GM18520 (cell line): ENCODE data around the gene TMEM63A.
"Not testable (repeated sequence)": the region's sequence is repeated elsewhere in the genome, so short reads cannot be mapped to it uniquely, and the experiment has no call there.

Experiments
- ATAC-seq: cut with Tn5 transposase; IDR thresholded peaks from one replicate; pipeline ENCODE4 v1.9.1; 2021; ENCODE audit not compliant: unreplicated experiment

TMEM63A gene

GRCh38 chr1:225909477-225909876, 27.3 kb upstream of the TMEM63A start:
- no peak for ATAC-seq

GRCh38 chr1:225908773-225909172, 26.6 kb upstream of the TMEM63A start:
- ATAC-seq: no peak

- no peak for ATAC-seq
Measured at GRCh38 chr1:225908013-225908640, 25.9 kb upstream of the TMEM63A start.

DNA sequence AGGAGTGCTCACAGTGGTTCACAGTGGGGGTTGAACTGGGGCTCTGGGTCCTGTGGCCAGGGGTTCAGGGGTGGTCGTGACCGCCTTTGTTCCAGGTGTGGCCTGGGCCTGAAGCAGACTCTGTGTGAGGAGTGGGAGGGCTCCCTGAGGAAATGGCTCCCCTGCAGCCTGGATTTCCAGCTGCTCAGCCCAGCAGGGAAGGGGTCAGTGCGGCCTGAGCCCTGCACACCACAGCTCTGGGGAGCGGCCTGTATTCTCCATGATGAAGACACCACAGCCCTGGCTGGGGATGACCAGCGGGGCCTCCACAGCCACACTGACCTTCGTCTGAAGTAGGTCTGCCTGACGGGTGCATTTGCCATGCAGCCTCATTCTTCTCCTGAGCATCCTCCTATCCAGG, 25.2 kb upstream of the TMEM63A start:
- ATAC-seq: no peak

- ATAC-seq: no peak
Measured at GRCh38 chr1:225906467-225906866, 24.3 kb upstream of the TMEM63A start.

DNA sequence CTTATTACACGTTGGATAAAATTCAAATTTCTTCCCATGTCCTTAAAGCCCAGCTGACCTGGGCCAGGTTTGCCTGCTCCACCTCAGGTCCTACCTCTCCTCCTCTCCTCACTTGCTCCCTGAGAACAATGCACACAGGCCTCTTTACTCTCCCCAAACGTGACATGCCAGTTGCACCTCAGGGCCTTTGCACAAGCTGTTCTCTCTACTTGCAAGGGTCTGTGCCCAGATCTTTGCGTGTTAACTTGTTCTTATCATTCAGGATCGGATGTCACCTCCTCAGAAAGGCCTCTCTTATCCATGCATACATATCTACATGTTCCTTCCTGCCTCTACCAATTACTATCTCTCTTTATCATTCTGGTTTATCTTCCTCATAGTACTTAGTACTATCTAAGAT, 21.4 kb upstream of the TMEM63A start:
- no peak for ATAC-seq

DNA sequence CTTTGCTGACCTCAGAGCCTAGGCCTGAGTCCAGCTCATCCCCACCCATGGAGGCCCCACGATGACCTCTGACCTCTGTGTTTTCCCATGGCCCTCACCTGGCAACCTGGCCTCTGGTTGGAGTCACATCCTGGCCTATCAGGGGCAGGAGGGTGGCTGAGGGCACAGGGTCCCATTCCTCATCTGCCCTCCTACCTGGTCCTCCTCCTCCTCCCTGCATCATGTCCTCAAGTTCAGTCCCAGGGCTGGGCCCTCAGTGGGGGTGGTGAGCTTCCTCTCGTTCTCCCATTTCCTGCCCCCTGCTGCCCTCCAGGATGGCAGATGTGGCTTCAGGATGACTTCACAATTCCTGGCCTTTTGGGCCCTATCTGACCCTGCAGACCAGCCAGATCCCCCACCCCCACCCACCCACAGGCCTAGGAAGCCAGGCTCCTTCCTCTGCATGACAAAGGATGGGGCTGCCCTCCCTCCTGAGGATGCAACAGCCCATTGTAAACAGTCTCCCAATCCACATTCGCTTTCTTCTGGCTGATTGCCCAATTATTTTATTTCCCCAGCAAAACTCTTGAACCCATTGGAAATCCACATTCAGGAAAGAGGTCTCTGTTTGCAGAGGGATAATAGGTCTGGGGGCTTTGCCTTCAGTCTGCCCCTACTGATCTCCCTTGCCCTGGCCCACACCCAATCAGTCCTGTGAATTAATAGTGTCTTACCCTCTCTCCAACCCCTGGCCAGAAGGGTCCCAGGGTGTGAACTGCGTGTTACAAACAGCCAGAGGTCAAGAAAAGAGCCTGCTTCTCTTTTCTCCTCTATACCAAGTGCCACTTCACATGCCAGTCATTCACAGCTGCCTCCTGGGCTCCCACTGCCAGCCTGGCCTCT, 17.1 kb upstream of the TMEM63A start:
- no peak for ATAC-seq

DNA sequence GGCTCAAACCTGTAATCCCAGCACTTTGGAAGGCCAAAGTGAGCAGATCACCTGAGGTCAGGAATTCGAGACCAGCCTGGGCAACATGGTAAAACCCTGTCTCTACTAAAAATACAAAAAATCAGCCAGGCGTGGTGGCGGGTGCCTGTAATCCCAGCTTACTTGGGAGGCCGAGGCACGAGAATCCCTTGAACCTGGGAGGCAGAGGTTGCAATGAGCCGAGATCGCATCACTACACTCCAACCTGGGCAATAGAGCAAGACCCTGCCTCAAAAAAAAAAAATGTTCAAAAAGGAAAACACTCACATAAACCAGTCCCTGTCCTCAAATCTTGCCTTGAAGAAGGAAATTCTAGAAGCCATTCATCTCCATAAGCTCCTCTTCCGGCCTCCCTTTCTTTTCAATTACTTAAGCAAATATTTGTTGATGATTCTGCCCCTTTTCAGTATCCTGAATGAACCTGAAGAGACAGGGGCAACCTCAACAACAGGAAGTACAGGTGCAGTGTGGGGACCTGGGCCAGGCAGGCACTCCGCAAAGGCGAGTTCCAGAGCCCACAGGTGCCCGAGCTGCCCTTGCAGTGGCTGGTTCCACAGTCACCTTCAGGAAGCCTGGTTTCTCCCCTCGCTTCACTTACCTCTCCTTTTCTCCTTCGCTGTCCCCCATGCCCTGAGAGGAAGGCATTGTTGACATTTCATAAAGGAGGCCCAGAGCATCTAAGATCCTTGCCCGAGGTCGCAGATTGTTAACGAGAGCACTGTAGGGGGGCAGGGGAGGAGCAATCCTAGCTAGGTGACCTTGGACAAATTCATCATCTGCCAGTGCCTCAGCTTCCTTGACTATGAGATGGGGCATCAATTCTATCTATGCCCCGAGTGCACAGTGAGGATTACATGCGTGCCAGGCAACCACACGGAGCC, 15.7 kb upstream of the TMEM63A start:
- no peak for ATAC-seq

DNA sequence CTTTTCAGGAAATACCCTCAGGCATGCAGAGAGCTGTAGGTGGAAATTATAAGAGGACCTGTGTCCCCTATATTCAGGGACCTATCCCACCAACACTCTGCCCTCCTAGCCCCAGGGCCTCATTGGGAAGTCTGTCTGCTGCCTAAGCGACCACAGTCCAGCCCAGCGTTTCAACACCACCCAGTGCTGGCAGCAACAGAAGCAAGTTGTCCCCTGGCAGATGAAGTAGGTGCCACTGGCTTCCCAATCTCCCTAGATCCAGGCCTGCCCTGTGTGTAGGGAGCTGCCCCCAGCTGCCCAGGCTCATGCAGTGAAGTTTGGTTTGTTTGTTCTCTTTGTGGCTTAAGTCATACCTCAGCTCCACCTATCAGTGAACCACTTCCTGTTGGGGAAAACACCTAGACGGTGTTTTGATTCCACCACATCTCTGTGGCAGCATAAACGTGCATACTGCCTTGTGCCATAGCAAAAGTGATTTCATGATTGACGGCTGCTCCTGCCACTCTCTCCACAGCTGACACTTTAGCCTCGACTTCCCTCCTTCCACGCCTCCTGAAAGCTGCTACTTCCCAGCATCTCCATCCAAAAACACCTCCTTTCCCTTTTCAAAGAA, 14.9 kb upstream of the TMEM63A start:
- peak; percentile 100 for ATAC-seq

- no peak for ATAC-seq
Measured at GRCh38 chr1:225896494-225896893, 14.3 kb upstream of the TMEM63A start.

- ATAC-seq: no peak
Measured at GRCh38 chr1:225892307-225892706, 10.1 kb upstream of the TMEM63A start.

DNA sequence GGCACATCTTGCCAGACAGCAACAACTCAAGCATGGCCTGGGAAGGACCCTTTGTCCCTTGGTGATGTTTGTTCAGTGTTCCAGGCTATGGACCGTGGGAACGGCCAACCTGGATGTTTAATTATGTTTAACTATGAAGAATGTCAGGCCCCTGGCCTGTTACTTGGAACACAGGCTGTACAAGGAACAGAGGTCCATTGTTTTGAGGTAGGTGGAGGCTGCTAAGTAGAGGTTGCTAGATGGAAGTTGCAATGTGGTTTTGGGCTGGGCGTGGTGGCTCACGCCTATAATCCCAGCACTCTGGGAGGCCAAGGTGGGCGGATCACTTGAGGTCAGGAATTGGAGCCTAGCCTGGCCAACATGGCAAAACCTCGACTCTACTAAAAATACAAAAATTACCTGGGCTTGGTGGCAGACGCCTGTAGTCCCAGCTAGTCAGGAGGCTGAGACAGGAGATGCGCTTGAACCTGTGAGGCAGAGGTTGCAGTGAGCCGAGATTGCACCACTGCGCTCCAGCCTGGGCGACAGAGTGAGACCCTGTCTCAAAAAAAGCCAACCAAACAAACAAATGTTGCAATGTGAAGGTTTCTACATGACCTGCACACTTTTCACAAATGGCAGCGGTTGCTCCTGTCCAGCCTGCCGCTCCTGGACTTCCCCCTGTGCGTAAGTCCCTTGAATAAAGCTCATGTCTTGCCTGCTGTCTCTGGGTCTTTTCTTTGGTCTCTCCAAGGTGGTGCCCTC, 9.2 kb upstream of the TMEM63A start:
- ATAC-seq: no peak

DNA sequence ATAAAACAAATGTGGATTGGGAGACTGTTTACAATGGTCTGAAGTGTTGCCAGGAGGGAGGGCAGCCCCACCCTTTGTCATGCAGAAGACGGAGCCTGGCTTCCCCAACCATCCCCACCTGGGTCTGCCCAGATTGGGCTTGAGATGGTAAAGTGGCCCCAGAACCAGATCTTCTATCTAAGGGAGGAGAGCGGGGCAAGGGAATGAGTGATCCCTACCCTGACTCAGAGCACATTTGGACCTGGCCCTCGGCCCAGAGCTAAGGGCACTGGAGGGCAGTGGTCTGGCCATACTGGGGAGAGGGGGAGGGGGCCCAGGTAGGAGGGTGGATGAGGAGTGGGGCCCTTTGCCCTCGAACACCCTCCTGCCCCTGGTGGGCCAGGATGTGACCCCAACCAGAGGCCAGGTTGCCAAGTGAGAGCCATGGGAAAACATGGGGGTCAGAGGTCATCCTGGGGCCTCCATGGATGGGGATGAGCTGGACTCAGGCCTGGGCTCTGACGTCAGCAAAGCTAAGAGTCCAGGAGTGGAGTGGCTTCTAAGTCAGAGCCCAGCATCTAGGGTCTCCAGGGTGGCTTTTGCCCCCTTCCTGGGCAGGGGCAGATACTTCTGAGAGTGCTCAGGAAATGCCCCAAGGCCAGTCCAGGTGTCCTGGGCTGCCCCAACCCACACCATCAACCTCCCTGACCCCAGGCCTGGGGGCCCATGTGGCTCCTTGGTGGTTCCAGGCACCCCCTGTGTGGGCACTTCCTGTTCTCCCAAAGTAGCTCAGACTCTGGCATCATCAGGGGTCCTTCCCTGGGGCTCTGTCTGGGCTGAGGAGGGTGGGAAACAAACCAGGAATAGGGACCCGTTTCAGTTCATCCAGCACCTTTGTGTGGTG, 8.4 kb upstream of the TMEM63A start:
- ATAC-seq: no peak

DNA sequence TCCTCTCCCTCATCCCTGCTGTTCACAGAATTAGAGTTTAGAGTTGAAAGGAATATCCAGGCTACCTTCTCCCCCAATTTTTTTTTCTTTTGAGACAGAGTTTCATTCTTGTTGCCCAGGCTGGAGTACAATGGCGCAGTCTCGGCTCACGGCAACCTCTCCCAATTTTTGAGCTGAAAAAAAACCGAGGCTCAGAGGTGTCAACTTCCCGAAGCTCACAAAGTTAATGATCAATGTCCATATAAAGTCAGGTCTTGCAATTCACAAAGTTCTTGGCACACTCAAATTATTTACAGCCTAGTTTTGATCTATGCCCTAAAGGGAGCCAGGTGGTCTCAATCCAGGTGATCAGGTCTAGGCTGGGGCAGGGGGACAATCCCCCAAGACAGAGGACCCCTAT, 7.6 kb upstream of the TMEM63A start:
- ATAC-seq: no peak

DNA sequence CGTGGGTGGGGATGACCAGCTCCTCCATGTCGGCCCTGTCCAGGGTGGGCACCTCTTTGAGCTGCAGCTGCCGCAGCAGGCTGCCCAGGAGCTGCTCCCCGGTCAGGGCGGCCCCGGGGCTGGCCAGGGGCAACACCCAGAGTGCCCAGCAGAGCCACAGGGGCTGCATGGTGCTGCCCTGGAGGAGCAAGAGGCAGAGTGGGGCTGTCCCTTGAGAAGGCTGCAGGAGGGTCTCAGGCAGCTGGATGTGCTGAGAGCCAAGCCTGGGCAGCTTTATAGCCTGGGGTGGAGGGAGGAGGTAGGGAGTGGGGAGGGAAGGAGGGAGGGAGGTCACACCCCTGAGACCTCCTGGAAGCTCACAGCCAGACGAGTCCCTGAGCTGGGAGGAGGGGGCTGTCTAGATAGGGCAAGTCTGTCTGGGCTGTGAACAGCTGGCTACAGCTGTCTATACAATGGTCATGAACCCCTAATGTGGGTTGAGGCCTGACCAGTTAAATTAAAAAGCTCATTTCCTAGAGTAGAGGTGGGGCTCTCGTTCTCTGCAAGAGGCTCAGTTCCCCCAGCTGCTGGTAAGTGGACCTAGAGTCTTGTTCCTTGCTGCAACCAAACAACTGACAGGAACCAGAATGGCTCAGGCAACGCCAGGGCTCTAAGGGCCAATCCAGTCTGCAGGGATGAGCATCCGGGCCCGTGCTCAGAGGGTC, 6.9 kb upstream of the TMEM63A start, which contains the start of gene LEFTY1:
LEFTY1 (minus strand) TSS at position 249 of the 704 bp plus-strand sequence; CDS start at position 169, 80 bp downstream.
- ATAC-seq: no peak

DNA sequence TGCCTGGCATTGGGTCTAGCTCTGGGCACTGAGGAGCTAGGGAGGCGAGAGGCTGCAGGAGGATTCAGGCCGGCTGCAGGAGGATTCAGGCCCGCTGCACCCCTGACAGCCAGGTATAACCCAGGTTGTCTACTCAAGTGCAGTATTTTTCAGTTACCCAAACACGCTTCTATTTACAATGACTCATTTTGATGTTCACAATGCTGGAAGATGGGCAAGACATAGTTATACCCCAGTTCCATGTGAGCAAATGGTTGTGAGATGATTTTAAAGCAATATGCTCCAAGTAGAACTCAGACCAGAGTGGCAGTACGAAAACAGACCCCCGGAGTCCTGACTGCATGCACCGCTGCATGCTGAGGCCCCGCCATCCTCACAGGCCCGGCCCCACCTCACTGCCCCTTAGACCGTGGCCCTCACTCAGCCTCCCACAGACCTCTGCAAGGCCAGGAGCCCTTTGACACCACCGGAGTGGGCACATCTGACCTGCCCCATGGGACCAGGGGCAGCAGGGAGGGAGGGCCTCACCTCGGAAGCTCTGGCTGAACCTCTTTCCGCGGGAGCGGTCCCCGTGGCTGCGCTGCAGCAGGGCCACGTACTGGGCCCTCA, 6.2 kb upstream of the TMEM63A start:
- no peak for ATAC-seq

DNA sequence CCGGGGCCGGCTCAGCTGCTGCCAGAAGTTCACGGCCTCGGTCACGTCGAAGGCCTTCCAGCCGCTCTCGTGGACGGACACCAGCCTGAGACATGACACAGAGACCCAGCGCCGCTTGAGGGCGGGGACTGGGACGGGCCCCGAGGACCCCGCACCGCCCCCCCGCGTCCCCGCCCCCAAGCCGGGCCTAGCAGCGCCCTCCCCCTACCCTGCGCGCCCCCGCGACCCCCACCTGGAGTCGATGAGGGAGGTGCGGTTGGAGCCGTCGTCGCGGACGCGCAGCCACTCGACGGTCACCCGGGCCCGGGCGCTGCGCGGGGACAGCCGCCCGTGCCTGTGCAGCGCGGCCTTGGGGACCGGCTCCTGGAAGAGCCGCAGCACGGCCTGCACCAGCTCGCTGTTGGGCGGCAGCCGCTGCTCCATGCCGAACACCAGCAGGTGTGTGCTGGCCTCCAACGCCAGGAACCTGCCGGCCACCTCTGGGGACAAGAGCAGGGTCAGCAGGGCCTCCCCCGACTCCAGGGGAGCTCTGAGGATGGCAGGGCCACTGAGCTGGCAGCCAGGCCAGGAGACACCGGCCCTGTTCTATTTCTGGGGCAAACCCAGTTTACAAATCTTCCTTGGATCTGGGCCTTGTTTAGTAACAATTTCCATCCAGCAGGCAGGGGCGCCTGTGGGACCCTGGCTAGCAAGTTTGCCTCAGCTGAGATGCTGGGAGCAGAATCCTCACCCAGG, 5.5 kb upstream of the TMEM63A start:
- not testable (repeated sequence) for ATAC-seq

DNA sequence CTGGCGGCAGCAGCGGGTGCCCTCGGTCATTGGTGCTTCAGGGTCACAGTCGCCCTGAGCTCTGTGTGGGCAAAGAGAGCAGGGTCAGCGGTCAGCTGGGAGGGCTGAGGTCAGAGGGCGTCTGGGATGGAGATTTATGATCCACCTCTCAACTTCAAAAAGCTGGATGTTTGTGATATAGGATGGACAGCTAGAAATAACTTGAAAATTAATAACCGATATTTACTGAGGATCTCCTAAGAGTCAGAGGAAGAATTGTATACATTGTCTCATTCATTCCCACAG, 4.8 kb upstream of the TMEM63A start:
- no peak for ATAC-seq
